Activated CD8-positive, alpha-beta T cell treated with anti-CD3 and anti-CD28 coated beads, Interleukin-2, amount 10 ng/mL, durations not matched to agents 7 days and 5 days (primary cell): Measurements from ENCODE around the gene WWOX. TPM values are rescaled to one million over a fixed set of nuclear protein-coding genes. Genes with fewer than 3 reads are reported as not detected.

Experiments used
- ATAC-seq: fragments of 150-1000 bp; cut with Tn5 transposase; one replicate; pipeline ENCODE4 v1.10.0; 2021; ENCODE audit warnings: moderate library complexity
- CTCF ChIA-PET: fragments of 350-600 bp; sonication (Branson Sonifier 250); formaldehyde crosslinking; loops from one replicate; lab custom pipeline; 2021; ENCODE audit warnings: antibody characterized with exemption; lab: Charles Lee
- POLR2A ChIA-PET: fragments of 350-600 bp; sonication (Branson Sonifier 250); formaldehyde crosslinking; loops from one replicate; lab custom pipeline; 2021; ENCODE audit warnings: antibody characterized with exemption; lab: Charles Lee
- DNase-seq: peaks from one replicate; pipeline ENCODE4 v3.0.0-alpha.2; 2020
- H3K27ac Mint-ChIP-seq: one replicate; pipeline ENCODE4 v1.8.0; 2021; ENCODE audit warnings: mild to moderate bottlenecking, mixed read lengths
- H3K27me3 Mint-ChIP-seq: one replicate; pipeline ENCODE4 v1.8.0; 2021; ENCODE audit warnings: low read depth, mixed read lengths
- H3K36me3 Mint-ChIP-seq: one replicate; pipeline ENCODE4 v1.8.0; 2021; ENCODE audit warnings: low read depth, mixed read lengths
- H3K4me1 Mint-ChIP-seq: one replicate; pipeline ENCODE4 v1.8.0; 2021; ENCODE audit warnings: low read depth, mixed read lengths
- H3K4me3 Mint-ChIP-seq: one replicate; pipeline ENCODE4 v1.8.0; 2021; ENCODE audit warnings: mild to moderate bottlenecking, mixed read lengths
- H3K9me3 Mint-ChIP-seq: one replicate; pipeline ENCODE4 v1.8.0; 2022; ENCODE audit warnings: mixed read lengths; ENCODE audit not compliant: insufficient read depth
- total RNA-seq, 2 experiments: library from RNA; stranded (reverse); gene quantifications; one replicate each; pipeline ENCODE4 v1.2.3, GENCODE V29; 2021

WWOX gene
- total RNA-seq, 2 experiments from 2014 or later, result 34.4 to 34.9 TPM

DNA sequence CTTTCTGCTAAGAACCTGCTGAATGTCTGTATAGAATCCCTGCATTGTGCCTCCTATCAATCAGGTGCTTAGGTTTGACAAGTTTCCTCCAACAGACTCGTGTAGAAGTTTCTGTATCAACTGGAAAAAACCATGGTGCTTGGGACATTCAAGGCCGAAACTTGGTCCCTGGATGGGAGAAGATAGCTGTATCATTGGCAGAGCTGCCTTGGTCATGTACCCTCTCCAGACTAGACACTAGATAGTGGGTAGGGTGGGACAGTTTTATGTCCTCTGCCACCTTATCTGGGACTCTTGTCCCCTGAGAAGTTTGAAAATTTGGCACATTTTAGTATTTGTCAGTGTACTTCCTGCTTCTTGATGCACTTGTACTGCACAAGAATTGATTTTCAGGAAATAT is 520.8 kb downstream of the WWOX start:
- CTCF ChIA-PET, result no interaction called here

DNA sequence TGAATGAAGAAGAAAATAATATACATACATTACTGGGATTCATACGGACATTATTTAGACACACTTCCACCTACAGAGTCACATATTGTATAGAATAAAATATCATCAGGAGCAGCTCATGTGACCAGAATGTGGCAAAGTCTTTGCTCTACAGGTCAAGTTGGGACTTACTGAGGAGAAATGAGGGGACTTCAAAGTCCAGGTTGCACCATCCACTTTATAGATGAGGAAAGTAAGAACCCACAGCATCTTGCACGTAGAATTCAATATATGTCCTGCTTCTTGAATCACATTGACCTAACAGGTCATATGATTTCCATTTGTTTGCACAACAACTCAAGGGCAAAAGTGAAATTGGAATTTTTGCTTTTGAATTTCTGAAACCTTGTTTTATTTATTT is 524.3 kb downstream of the WWOX start:
- Mint-ChIP-seq H3K27me3 (no peaks in the 10 kb centered on the region), H3K4me3 (no peak overlapping the region), H3K36me3 (no peaks in the 10 kb centered on the region), H3K27ac (no peak overlapping the region), H3K4me1 (no peaks in the 10 kb centered on the region), H3K9me3 (peaks cover 20% of the 10 kb centered on the region)
- POLR2A ChIA-PET, result no interaction called here
- DNase-seq (no peak), ATAC-seq (no peak)
- CTCF ChIA-PET, result no interaction called here

More for the DNA sequence above, 520.8 kb downstream of the WWOX start:
- H3K4me1 Mint-ChIP-seq, result no peaks in the 10 kb centered on the region
- no peak for DNase-seq
- no peaks in the 10 kb centered on the region for H3K36me3 Mint-ChIP-seq
- ATAC-seq, result no peak
- no peak overlapping the region for H3K4me3 Mint-ChIP-seq
- H3K9me3 Mint-ChIP-seq, result peaks cover 13% of the 10 kb centered on the region
- POLR2A ChIA-PET, result no interaction called here
- H3K27me3 Mint-ChIP-seq, result no peaks in the 10 kb centered on the region
- no peak overlapping the region for H3K27ac Mint-ChIP-seq

DNA sequence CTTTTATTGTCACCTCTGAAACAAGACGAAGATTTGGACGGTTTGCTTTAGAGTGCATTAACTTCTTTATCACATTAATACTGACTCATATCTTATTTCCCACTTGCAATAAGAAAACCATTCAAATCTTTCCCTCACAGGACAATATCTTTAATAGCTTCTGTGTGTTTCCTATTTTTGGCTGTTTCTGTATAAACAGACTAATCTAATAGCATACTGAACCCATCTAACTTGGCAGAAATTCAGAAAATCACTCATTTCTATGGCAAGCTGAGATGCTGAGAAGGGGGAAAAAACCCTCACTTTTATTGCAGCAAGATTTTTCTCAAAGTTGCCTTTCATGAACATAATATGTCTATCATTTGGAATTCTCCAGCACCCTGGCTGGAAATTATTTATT is 524.9 kb downstream of the WWOX start:
- Mint-ChIP-seq H3K9me3 (peaks cover 18% of the 10 kb centered on the region), H3K4me3 (no peak overlapping the region), H3K4me1 (no peaks in the 10 kb centered on the region), H3K36me3 (no peaks in the 10 kb centered on the region), H3K27ac (no peak overlapping the region), H3K27me3 (no peaks in the 10 kb centered on the region)
- DNase-seq, result no peak
- no peak for ATAC-seq
- CTCF ChIA-PET, result no interaction called here
- POLR2A ChIA-PET, result no interaction called here

DNA sequence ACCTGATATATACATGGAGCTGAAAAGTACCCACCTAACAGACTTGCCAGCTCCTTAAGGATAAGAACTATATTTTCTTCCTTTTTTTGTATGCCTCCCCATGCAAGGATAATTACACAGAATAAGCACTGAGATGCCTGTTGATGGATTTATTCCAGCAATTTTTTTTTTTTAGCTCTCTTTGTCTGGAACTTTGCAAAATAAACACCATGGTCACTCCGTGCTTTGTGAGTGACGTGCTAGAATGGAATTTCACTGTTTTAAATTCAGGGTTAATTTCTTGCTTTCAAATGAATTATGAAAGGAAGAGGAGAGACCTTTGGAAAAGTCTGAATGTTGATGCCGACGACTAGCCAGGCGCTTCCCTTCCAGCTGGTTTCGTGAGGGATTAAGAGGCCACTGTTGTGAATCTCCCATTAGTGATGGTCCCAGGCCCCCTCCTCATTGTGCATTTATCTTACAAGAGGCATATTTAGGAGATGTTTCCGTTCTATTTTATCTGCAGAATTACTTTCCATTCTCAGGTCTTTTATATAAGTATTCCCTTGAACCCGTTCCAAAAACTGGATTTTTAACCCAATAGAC is 529.1 kb downstream of the WWOX start:
- ATAC-seq, result no peak
- ChIA-PET POLR2A (interaction anchor here (0.6 kb wide), 1 partner anchor 719 kb away, joined by 5 read pairs; no protein-coding TSS in a partner anchor), CTCF (no interaction called here)
- Mint-ChIP-seq H3K36me3 (peaks cover 3% of the 10 kb centered on the region), H3K4me1 (no peaks in the 10 kb centered on the region), H3K4me3 (no peak overlapping the region), H3K27me3 (no peaks in the 10 kb centered on the region), H3K27ac (no peak overlapping the region), H3K9me3 (peaks cover 29% of the 10 kb centered on the region)
- DNase-seq, result no peak

DNA sequence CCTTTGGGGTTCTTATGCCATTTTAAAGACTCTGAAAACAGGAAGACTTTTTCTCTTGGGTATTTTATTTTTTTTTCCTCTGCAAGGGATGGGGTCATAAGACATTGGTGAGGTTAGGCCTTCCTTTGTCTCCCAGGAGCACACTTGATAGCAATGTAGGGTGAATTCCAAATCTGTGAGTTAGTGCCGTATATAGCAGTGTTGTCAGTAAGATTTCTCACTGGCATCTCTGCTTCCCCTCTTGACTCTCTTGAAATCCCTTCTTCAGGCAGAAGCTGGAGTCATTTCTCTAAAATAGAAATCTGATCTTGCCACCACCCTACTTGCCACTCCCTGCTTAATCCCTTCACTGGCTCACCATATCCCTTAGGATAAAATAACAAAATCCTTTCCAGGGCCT is 529.7 kb downstream of the WWOX start:
- no peak for ATAC-seq
- no peak overlapping the region for H3K4me3 Mint-ChIP-seq
- peaks cover 3% of the 10 kb centered on the region for H3K36me3 Mint-ChIP-seq
- ChIA-PET POLR2A (no interaction called here), CTCF (no interaction called here)
- no peak overlapping the region for H3K27ac Mint-ChIP-seq
- H3K9me3 Mint-ChIP-seq, result peaks cover 28% of the 10 kb centered on the region
- H3K4me1 Mint-ChIP-seq, result no peaks in the 10 kb centered on the region
- no peak for DNase-seq
- no peaks in the 10 kb centered on the region for H3K27me3 Mint-ChIP-seq

DNA sequence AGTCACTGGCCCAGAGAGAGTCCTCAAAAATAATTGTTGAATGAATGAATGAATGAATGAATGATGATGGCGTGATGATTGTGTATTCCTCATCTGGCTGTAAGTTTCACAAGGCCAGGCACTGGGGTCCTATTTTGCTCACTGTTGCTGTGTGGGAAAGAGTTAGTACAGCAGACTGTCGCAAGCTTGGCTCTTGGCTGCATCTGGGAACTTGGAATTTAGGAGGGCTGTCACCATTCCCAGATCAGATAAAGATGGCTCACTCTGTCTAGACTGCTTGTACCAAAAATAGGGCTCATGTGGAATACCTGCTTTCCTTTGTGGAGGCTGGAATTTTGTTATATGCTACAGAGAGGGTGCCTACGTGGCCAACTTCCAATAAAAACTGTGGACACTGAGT is 530.6 kb downstream of the WWOX start:
- no peak overlapping the region for H3K27ac Mint-ChIP-seq
- ChIA-PET CTCF (no interaction called here), POLR2A (no interaction called here)
- ATAC-seq (no peak), DNase-seq (no peak)
- H3K4me1 Mint-ChIP-seq, result no peaks in the 10 kb centered on the region
- peaks cover 3% of the 10 kb centered on the region for H3K36me3 Mint-ChIP-seq
- H3K4me3 Mint-ChIP-seq, result no peak overlapping the region
- H3K27me3 Mint-ChIP-seq, result no peaks in the 10 kb centered on the region
- H3K9me3 Mint-ChIP-seq, result peaks cover 27% of the 10 kb centered on the region

DNA sequence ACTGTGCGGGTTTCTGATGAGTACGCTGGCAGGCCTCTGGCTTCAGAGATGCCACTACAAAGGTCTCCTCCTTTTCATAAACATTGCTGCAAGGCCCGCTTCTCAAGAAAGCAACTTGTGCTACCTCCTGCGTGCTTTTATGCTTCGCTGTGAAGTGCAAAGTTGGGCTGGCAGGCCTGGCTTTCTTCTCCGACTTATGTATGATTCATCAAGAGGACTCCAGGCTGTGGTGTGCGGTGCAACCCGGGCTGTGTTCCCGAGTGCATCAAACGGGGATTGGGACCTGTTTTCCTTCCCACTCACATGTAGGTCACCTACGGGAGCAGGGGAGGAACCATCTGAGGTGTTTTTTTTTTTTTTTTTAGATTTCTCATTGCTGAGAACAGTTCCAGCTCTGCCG is 534.1 kb downstream of the WWOX start:
- Mint-ChIP-seq H3K27me3 (no peaks in the 10 kb centered on the region), H3K36me3 (peaks cover 3% of the 10 kb centered on the region), H3K4me1 (no peaks in the 10 kb centered on the region), H3K9me3 (peaks cover 20% of the 10 kb centered on the region), H3K27ac (no peak overlapping the region), H3K4me3 (no peak overlapping the region)
- no peak for ATAC-seq
- no peak for DNase-seq
- POLR2A ChIA-PET, result no interaction called here
- CTCF ChIA-PET, result no interaction called here

DNA sequence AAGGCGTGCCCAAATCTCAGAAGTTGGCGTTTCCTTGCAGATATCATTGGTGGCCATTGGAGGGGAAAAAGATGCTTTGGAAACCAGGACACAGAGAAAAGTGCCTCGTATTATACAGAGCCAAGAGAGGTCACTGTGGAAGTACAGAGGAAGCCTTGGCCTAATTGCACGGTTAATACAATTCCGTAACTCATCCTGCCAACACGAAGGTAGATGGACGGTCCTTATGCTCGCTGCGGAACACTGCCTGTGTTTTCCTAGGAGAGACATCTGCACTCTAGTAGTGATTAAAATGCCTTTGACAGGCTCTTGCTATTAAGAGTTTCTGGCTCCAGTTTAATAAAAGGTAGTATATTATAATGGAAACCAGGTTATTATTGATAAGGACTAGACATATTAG is 536.4 kb downstream of the WWOX start:
- Mint-ChIP-seq H3K4me3 (no peak overlapping the region), H3K9me3 (peaks cover 9% of the 10 kb centered on the region), H3K36me3 (no peaks in the 10 kb centered on the region), H3K27ac (no peak overlapping the region), H3K4me1 (no peaks in the 10 kb centered on the region), H3K27me3 (no peaks in the 10 kb centered on the region)
- no peak for ATAC-seq
- ChIA-PET POLR2A (no interaction called here), CTCF (no interaction called here)
- DNase-seq, result no peak

DNA sequence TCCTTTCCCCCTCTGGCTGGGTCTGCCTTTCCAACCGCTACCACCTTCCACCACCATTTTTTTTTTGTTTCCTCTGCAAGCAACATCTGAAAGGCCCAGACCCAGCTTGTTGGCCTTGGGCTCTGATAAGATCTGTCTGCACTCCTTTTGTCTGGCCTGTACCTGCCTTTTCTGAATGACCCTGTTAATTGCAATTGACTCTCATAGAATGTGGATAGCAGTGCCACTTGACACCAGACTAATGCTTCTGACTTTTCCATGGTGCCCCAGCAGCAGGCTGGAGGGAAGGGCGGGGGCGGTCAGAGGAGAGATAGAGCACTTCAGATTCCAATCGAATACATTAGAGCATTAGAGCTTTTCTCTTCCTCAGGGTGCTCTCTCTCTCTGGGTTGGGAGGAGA is 538.9 kb downstream of the WWOX start:
- no peaks in the 10 kb centered on the region for H3K9me3 Mint-ChIP-seq
- ChIA-PET POLR2A (no interaction called here), CTCF (no interaction called here)
- no peaks in the 10 kb centered on the region for H3K4me1 Mint-ChIP-seq
- H3K27ac Mint-ChIP-seq, result no peak overlapping the region
- no peaks in the 10 kb centered on the region for H3K27me3 Mint-ChIP-seq
- ATAC-seq, result no peak
- H3K4me3 Mint-ChIP-seq, result no peak overlapping the region
- DNase-seq, result no peak
- no peaks in the 10 kb centered on the region for H3K36me3 Mint-ChIP-seq

DNA sequence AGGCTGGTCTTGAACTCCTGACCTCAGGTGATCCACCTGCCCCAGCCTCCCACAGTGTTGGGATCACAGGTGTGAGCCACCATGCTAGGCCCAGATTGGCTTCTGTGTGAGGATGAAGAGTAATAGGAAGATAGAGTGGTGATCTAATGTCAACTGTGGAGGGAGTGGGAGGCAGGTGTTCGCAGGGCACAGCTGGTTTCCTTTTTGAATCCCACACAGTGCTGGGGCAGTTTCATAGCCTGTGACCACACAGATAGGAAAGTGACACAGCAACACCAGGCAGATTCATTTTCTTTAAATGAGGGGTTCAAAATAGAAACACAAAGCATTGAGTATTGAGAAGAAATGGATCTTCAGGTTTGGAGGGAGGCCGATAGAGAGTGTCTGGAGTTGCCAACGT is 540.3 kb downstream of the WWOX start:
- ChIA-PET CTCF (no interaction called here), POLR2A (no interaction called here)

DNA sequence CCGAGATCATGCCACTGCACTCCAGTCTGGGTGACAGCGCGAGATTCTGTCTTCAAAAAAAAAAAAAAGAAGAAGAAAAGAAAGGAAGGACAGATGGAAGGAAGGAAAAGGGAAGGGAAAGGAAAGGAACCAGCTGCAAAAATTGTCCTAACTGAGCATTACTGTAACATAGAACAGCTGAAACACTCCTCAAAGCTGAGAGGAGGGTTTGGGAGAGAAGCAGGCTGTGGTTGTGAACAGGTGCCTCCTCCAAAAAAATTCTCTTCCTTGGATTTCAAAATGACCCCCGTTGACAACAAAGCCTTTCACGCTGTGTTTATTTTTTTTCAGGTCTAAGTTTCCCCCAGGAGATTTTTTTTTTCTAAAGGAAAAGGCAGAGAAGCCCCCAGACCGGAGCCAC is 541.4 kb downstream of the WWOX start:
- POLR2A ChIA-PET, result no interaction called here
- ATAC-seq, result no peak

More for the DNA sequence above, 540.3 kb downstream of the WWOX start:
- Mint-ChIP-seq H3K4me3 (no peak overlapping the region), H3K36me3 (no peaks in the 10 kb centered on the region), H3K9me3 (no peaks in the 10 kb centered on the region), H3K27me3 (no peaks in the 10 kb centered on the region), H3K4me1 (no peaks in the 10 kb centered on the region), H3K27ac (no peak overlapping the region)
- no peak for DNase-seq
- ATAC-seq, result no peak

DNA sequence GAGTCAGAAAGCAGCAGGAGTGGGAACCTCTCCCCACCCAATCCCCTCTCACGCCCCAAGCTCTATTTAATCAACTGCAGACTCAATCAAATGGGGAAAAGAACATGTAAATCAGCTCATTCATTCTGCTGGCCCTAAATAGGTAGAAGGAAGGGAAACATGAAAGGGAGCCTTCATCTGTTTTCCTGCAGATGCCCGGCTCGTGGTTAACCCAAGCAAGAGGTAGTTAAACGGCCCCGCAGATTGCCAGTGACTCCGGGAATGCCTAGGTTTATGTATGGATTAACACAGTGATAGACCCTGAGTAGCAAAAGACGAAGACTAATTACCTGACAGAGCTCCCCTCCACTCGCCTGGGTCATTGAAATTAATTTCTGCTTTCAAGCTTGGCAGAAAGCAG is 542.0 kb downstream of the WWOX start:
- ATAC-seq (no peak), DNase-seq (no peak)
- Mint-ChIP-seq H3K27ac (no peak overlapping the region), H3K27me3 (no peaks in the 10 kb centered on the region), H3K9me3 (no peaks in the 10 kb centered on the region), H3K4me1 (no peaks in the 10 kb centered on the region), H3K4me3 (no peak overlapping the region), H3K36me3 (no peaks in the 10 kb centered on the region)
- CTCF ChIA-PET, result no interaction called here
- POLR2A ChIA-PET, result no interaction called here

More for the DNA sequence above, 541.4 kb downstream of the WWOX start:
- CTCF ChIA-PET, result no interaction called here
- H3K4me3 Mint-ChIP-seq, result no peak overlapping the region
- H3K27me3 Mint-ChIP-seq, result no peaks in the 10 kb centered on the region
- no peaks in the 10 kb centered on the region for H3K4me1 Mint-ChIP-seq
- H3K9me3 Mint-ChIP-seq, result no peaks in the 10 kb centered on the region
- H3K36me3 Mint-ChIP-seq, result no peaks in the 10 kb centered on the region
- no peak for DNase-seq
- no peak overlapping the region for H3K27ac Mint-ChIP-seq
